Panc1 (cell line): ENCODE measurements around the gene SKIC8. TPM values are rescaled to one million over a fixed set of nuclear protein-coding genes. Genes with fewer than 3 reads are reported as not detected.

Experiments
- ATAC-seq: fragments of 200-7000 bp; cut with Tn5 transposase; 2 replicates; pipeline ENCODE4 v1.9.1; 2020; ENCODE audit warnings: mild to moderate bottlenecking, moderate library complexity
- BruUV-seq: library from RNA; stranded (reverse); fragments of 400-500 nt; replicated peaks from 2 replicates; lab custom pipeline; 2021; lab: Mats Ljungman, UMichigan
- CTCF ChIA-PET: fragments of 300-600 bp; sonication (Branson Sonifier 250); formaldehyde crosslinking; loops from one replicate; lab custom pipeline; 2022; ENCODE audit warnings: antibody characterized with exemption; lab: Charles Lee
- POLR2A ChIA-PET: fragments of 300-600 bp; sonication (Branson Sonifier 250); formaldehyde crosslinking; loops from one replicate; lab custom pipeline; 2022; ENCODE audit warnings: antibody characterized with exemption; lab: Charles Lee
- DNase-seq: peaks from one replicate; pipeline ENCODE4 v3.0.0-alpha.2; 2010; ENCODE audit warnings: low read depth, low spot score
- H3K27ac ChIP-seq: 2 replicates; pipeline ENCODE4 v1.5.1; 2011; ENCODE audit warnings: mild to moderate bottlenecking, low read length, inconsistent platforms
- H3K27me3 ChIP-seq: fragments of 200-500 bp; sonication (Bioruptor generic); 2 replicates; pipeline ENCODE4 v1.6.0; 2014; ENCODE audit warnings: low read length, inconsistent platforms; ENCODE audit not compliant: control insufficient read depth, insufficient read depth
- H3K36me3 ChIP-seq: fragments of 200-500 bp; sonication (Bioruptor generic); 2 replicates; pipeline ENCODE4 v1.5.1; 2014; ENCODE audit warnings: inconsistent platforms, mild to moderate bottlenecking, low read length, moderate library complexity; ENCODE audit not compliant: control insufficient read depth, insufficient read depth
- H3K4me1 ChIP-seq: 2 replicates; pipeline ENCODE4 v1.5.1; 2011; ENCODE audit warnings: inconsistent platforms, mild to moderate bottlenecking, low read length, moderate library complexity; ENCODE audit not compliant: control insufficient read depth, insufficient read depth
- H3K4me3 ChIP-seq, 2 experiments: 2 replicates each; pipeline ENCODE4 v1.5.1; 2011 to 2012; ENCODE audit warnings: low read depth in 2 of 2, low read length in 2 of 2, mild to moderate bottlenecking in 2 of 2, inconsistent platforms in 1 of 2, moderate library complexity in 1 of 2
- H3K9me3 ChIP-seq: fragments of 200-500 bp; sonication (Bioruptor generic); 2 replicates; pipeline ENCODE4 v1.5.1; 2014; ENCODE audit warnings: low read depth, mild to moderate bottlenecking, inconsistent platforms, low read length, moderate library complexity; ENCODE audit not compliant: control insufficient read depth, insufficient read depth
- POLR2AphosphoS5 ChIP-seq: IDR thresholded peaks from 2 replicates; pipeline ENCODE4 v1.6.1; 2012; ENCODE audit warnings: mild to moderate bottlenecking, low read depth, low read length, moderate library complexity
- SIN3A ChIP-seq: IDR thresholded peaks from 2 replicates; pipeline ENCODE4 v1.6.1; 2012; ENCODE audit warnings: low read depth, mild to moderate bottlenecking, low read length, moderate library complexity, borderline replicate concordance; ENCODE audit not compliant: insufficient read depth
- TCF7L2 ChIP-seq: IDR thresholded peaks from 2 replicates; pipeline ENCODE4 v1.6.1; 2011; ENCODE audit warnings: mild to moderate bottlenecking, low read depth, low read length, inconsistent platforms
- in situ Hi-C: cut with HindIII; loops from 2 replicates; pipeline ENCODE4 v1.10.0; 2016; ENCODE audit warnings: low sequenced_read_pairs, low pct_unique_long_range_greater_than_20kb
- intact Hi-C: fragments of 100-400 bp; cut with micrococcal nuclease; formaldehyde crosslinking; loops from one replicate; pipeline ENCODE4 v1.10.0; 2022; ENCODE audit not compliant: unreplicated experiment
- total RNA-seq: library from RNA; stranded (reverse); gene quantifications from one replicate; pipeline ENCODE4 v1.2.1, GENCODE V29; 2021; ENCODE audit not compliant: unreplicated experiment
- TF ChIP-seq, protein P1 (sequence below), 2 experiments: IDR thresholded peaks; 2 replicates each; pipeline ENCODE4 v1.6.1; 2011 to 2012; ENCODE audit warnings: low read depth in 2 of 2, control low read depth in 1 of 2, low read length in 1 of 2, mild to moderate bottlenecking in 1 of 2, moderate library complexity in 1 of 2; ENCODE audit not compliant: insufficient read depth in 1 of 2
- TF ChIP-seq, protein P2 (sequence below): fragments of 450-650 bp; IDR thresholded peaks from 2 replicates; pipeline ENCODE4 v1.5.1; 2017; ENCODE audit warnings: mild to moderate bottlenecking

SKIC8 gene
- total RNA-seq, 1 experiment from 2014 or later, result 66.3 TPM

DNA sequence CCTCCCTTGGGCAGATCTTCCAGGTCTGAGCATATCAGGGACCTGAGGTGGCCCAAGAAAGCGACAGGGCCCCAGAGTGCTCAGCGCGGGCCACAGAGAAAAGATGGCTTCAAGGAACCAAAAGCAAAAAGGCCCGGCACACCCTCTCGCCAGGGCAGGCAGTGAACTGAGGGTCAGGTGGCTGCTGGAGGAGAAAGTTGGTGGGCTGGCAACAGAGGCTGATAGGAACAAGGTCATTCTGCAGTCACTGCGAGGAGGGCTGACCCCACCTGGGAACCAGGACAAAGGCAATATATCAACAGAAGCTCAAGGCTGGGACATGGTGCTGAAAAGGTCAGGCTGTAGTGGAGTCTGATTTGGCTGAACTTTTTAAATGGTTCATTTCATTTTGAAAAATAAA lies 62.3 kb downstream of the SKIC8 start:
- CTCF ChIA-PET, result interaction anchor here (0.7 kb wide), 1 partner anchor 88 kb away, joined by 3 read pairs; no protein-coding TSS in a partner anchor
- in situ Hi-C loops, result no loop called here
- intact Hi-C loops, result no loop called here
- BruUV-seq, result no TSS peak
- Histone ChIP-seq H3K4me3 (no peak overlapping the region), H3K9me3 (no peaks in the 10 kb centered on the region), H3K27ac (no peak overlapping the region), H3K27me3 (no peaks in the 10 kb centered on the region), H3K36me3 (no peaks in the 10 kb centered on the region), H3K4me1 (no peaks in the 10 kb centered on the region)
- DNase-seq (no peak), ATAC-seq (no peak)
- POLR2A ChIA-PET, result no interaction called here
- TF ChIP-seq TCF7L2 (no peak), SIN3A (no peak), POLR2AphosphoS5 (no peak)
- TF ChIP-seq, protein P1, sequence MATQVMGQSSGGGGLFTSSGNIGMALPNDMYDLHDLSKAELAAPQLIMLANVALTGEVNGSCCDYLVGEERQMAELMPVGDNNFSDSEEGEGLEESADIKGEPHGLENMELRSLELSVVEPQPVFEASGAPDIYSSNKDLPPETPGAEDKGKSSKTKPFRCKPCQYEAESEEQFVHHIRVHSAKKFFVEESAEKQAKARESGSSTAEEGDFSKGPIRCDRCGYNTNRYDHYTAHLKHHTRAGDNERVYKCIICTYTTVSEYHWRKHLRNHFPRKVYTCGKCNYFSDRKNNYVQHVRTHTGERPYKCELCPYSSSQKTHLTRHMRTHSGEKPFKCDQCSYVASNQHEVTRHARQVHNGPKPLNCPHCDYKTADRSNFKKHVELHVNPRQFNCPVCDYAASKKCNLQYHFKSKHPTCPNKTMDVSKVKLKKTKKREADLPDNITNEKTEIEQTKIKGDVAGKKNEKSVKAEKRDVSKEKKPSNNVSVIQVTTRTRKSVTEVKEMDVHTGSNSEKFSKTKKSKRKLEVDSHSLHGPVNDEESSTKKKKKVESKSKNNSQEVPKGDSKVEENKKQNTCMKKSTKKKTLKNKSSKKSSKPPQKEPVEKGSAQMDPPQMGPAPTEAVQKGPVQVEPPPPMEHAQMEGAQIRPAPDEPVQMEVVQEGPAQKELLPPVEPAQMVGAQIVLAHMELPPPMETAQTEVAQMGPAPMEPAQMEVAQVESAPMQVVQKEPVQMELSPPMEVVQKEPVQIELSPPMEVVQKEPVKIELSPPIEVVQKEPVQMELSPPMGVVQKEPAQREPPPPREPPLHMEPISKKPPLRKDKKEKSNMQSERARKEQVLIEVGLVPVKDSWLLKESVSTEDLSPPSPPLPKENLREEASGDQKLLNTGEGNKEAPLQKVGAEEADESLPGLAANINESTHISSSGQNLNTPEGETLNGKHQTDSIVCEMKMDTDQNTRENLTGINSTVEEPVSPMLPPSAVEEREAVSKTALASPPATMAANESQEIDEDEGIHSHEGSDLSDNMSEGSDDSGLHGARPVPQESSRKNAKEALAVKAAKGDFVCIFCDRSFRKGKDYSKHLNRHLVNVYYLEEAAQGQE (IDR thresholded peaks at IDR 0.05; ENCODE audit: insufficient read depth in 1 of 2, low read depth in 2 of 2, low read length in 1 of 2), result no peak
- TF ChIP-seq, protein P2, sequence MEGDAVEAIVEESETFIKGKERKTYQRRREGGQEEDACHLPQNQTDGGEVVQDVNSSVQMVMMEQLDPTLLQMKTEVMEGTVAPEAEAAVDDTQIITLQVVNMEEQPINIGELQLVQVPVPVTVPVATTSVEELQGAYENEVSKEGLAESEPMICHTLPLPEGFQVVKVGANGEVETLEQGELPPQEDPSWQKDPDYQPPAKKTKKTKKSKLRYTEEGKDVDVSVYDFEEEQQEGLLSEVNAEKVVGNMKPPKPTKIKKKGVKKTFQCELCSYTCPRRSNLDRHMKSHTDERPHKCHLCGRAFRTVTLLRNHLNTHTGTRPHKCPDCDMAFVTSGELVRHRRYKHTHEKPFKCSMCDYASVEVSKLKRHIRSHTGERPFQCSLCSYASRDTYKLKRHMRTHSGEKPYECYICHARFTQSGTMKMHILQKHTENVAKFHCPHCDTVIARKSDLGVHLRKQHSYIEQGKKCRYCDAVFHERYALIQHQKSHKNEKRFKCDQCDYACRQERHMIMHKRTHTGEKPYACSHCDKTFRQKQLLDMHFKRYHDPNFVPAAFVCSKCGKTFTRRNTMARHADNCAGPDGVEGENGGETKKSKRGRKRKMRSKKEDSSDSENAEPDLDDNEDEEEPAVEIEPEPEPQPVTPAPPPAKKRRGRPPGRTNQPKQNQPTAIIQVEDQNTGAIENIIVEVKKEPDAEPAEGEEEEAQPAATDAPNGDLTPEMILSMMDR, result no peak

DNA sequence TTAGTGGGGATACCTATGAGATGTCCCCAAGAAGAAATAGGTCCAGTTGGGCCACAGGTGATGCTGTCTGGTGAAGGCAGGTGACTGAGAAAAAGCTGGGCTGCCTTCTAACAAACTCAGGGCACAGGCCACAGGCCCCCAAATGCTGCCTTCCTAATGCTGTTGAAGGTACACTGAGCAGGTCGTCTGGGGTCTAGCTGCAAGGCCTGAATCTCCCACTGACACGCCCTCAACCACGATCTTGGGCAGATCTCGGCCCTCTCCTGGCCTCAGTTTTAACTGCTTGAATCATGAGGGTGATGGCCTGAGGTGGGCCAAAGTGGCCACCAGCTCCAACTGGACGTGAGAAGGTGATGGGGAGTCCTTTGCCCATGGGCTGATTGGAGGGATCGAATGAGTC lies 62.9 kb downstream of the SKIC8 start:
- in situ Hi-C loops (no loop called here), intact Hi-C loops (no loop called here)
- BruUV-seq, result no TSS peak
- no peaks in the 10 kb centered on the region for H3K27me3 ChIP-seq
- TF ChIP-seq, protein P1 (IDR thresholded peaks at IDR 0.05; ENCODE audit: insufficient read depth in 1 of 2, low read depth in 2 of 2, low read length in 1 of 2), result no peak
- TF ChIP-seq SIN3A (no peak), TCF7L2 (no peak), POLR2AphosphoS5 (no peak)
- TF ChIP-seq, protein P2, result no peak
- ATAC-seq (no peak), DNase-seq (no peak)
- H3K27ac ChIP-seq, result no peak overlapping the region
- no peak overlapping the region for H3K4me3 ChIP-seq
- CTCF ChIA-PET, result no interaction called here
- no peaks in the 10 kb centered on the region for H3K4me1 ChIP-seq
- no peaks in the 10 kb centered on the region for H3K36me3 ChIP-seq
- H3K9me3 ChIP-seq, result no peaks in the 10 kb centered on the region
- POLR2A ChIA-PET, result interaction anchor here (0.6 kb wide), 1 partner anchor 122 kb away, joined by 8 read pairs; no protein-coding TSS in a partner anchor
